Stomach (tissue), 4 donors: ENCODE data around the gene DYRK1A.

Experiments used
- POLR2A ChIP-seq, 4 donors: fragments of 450-650 bp; IDR thresholded peaks; one replicate each; pipeline ENCODE4 v1.6.1; 2016; ENCODE audit warnings: antibody characterized with exemption in 4 of 4, control low read depth in 2 of 4, mild to moderate bottlenecking in 1 of 4, moderate library complexity in 1 of 4
- POLR2AphosphoS5 ChIP-seq, 3 donors: sonication (generic); formaldehyde crosslinking; IDR thresholded peaks; one replicate each; pipeline ENCODE4 v1.6.1; 2016; ENCODE audit warnings: antibody characterized with exemption in 3 of 3
- TF ChIP-seq, protein P1 (sequence below), 7 experiments: fragments of 450-650 bp in 4 of 7; fragments of 200-600 bp in 3 of 7; sonication (generic) in 3 of 7; IDR thresholded peaks; one replicate each; pipeline ENCODE4 v1.5.1; 2016 to 2019; ENCODE audit warnings: antibody characterized with exemption in 7 of 7, control low read depth in 2 of 7, mild to moderate bottlenecking in 1 of 7

DNA sequence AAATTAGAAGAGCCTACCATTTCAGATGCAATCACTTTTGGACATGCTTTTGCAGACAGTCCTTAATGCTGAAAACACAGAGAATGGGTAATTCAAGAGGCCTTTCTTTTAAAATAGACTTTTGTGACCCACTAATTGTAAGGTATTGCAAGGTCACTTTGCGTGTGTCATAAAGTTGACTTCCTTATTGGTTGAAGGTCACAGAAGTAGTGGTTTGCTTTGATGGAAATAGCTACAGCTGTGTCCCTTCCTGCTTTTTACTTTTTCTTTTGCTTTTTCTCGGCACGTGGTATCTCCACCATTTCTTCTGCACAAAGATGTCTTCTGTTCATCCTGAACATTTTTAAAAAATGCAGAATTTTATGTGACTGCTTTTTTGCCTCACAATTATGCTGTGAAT is 146.8 kb downstream of the DYRK1A start:
- no peak for TF ChIP-seq POLR2AphosphoS5 (IDR thresholded peaks at IDR 0.05)
- TF ChIP-seq, protein P1, sequence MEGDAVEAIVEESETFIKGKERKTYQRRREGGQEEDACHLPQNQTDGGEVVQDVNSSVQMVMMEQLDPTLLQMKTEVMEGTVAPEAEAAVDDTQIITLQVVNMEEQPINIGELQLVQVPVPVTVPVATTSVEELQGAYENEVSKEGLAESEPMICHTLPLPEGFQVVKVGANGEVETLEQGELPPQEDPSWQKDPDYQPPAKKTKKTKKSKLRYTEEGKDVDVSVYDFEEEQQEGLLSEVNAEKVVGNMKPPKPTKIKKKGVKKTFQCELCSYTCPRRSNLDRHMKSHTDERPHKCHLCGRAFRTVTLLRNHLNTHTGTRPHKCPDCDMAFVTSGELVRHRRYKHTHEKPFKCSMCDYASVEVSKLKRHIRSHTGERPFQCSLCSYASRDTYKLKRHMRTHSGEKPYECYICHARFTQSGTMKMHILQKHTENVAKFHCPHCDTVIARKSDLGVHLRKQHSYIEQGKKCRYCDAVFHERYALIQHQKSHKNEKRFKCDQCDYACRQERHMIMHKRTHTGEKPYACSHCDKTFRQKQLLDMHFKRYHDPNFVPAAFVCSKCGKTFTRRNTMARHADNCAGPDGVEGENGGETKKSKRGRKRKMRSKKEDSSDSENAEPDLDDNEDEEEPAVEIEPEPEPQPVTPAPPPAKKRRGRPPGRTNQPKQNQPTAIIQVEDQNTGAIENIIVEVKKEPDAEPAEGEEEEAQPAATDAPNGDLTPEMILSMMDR (IDR thresholded peaks at IDR 0.05) = no peak
- TF ChIP-seq POLR2A (IDR thresholded peaks at IDR 0.05) = no peak
